SK-N-SH treated with all-trans-retinoic acid at 6 μM for 48 hours (cell line): ENCODE results near the gene ANKFN1.

Experiments used
- ARNTL ChIP-seq: fragments of 450-650 bp; formaldehyde crosslinking; IDR thresholded peaks from 2 replicates; pipeline ENCODE4 v1.5.0; 2020; ENCODE audit warnings: low read depth, mild to moderate bottlenecking, moderate library complexity, borderline replicate concordance
- CSRNP3 ChIP-seq: fragments of 250-450 bp; sonication (Bioruptor Pico); IDR thresholded peaks from 2 replicates; pipeline ENCODE4 v1.5.1; 2021; ENCODE audit warnings: mild to moderate bottlenecking, moderate library complexity
- ISL1 ChIP-seq: fragments of 250-450 bp; sonication (Bioruptor Pico); IDR thresholded peaks from 2 replicates; pipeline ENCODE4 v2.1.2; 2022; ENCODE audit warnings: mild to moderate bottlenecking, moderate library complexity
- OSR1 ChIP-seq: fragments of 250-450 bp; sonication (Bioruptor Pico); IDR thresholded peaks from 2 replicates; pipeline ENCODE4 v1.8.0; 2022; ENCODE audit warnings: moderate library complexity, mild to moderate bottlenecking, inconsistent platforms
- PATZ1 ChIP-seq: fragments of 250-450 bp; sonication (Bioruptor Pico); IDR thresholded peaks from 2 replicates; pipeline ENCODE4 v1.8.0; 2020; ENCODE audit warnings: mild to moderate bottlenecking, moderate library complexity, borderline replicate concordance
- PPARA ChIP-seq: fragments of 250-450 bp; sonication (Bioruptor Pico); IDR thresholded peaks from 2 replicates; pipeline ENCODE4 v1.5.0; 2020; ENCODE audit warnings: mild to moderate bottlenecking, borderline replicate concordance
- RARB ChIP-seq: fragments of 250-450 bp; sonication (Bioruptor Pico); IDR thresholded peaks from 2 replicates; pipeline ENCODE4 v1.8.0; 2021; ENCODE audit warnings: mild to moderate bottlenecking, moderate library complexity
- TOX ChIP-seq: fragments of 250-450 bp; sonication (Bioruptor Pico); IDR thresholded peaks from 2 replicates; pipeline ENCODE4 v1.8.0; 2021; ENCODE audit warnings: mild to moderate bottlenecking, moderate library complexity, borderline replicate concordance
- TSHZ2 ChIP-seq: fragments of 250-450 bp; sonication (Bioruptor Pico); IDR thresholded peaks from 2 replicates; pipeline ENCODE4 v1.5.0; 2020; ENCODE audit warnings: mild to moderate bottlenecking, moderate library complexity
- ZC3H10 ChIP-seq: fragments of 250-450 bp; sonication (Bioruptor Pico); IDR thresholded peaks from 2 replicates; pipeline ENCODE4 v1.5.1; 2021; ENCODE audit warnings: mild to moderate bottlenecking, moderate library complexity
- ZNF565 ChIP-seq: fragments of 450-650 bp; formaldehyde crosslinking; conservative IDR thresholded peaks from 2 replicates; pipeline ENCODE4 v1.5.0; 2020; ENCODE audit warnings: low read depth, mild to moderate bottlenecking, moderate library complexity

- TF ChIP-seq ZC3H10 (CRISPR knock-in tag) (no peak), ZNF565 (no peak), PPARA (no peak), TSHZ2 (no peak), PATZ1 (CRISPR knock-in tag) (no peak), OSR1 (CRISPR knock-in tag) (no peak), CSRNP3 (CRISPR knock-in tag) (no peak), ISL1 (CRISPR knock-in tag) (no peak), TOX (CRISPR knock-in tag) (no peak), ARNTL (CRISPR knock-in tag) (no peak), RARB (CRISPR knock-in tag) (no peak)
Measured at GRCh38 chr17:56125830-56126819, 27.1 kb upstream of the ANKFN1 start.
